ENCODE results near the gene MOB3A. TPM values are rescaled to one million over a fixed set of nuclear protein-coding genes. Genes with fewer than 3 reads are reported as not detected.
"Not testable (repeated sequence)": the region's sequence is repeated elsewhere in the genome, so short reads cannot be mapped to it uniquely, and the experiment has no call there.

The MOB3A gene
- 10 to 100 TPM; 17.5 to 31.4 (median 24.1) TPM for polyA plus RNA-seq (ENCODE audit: insufficient read depth in 1 of 5, insufficient read length in 5 of 5, low replicate concordance in 1 of 5)
- long read RNA-seq, donor 1, transcript MOB3A-201 (5 exons, 3,391 nt), result major isoform, 8 of 12 reads
- long read RNA-seq, donor 1, partial matches to known transcripts, result 0 of 12 reads
- long read RNA-seq, donor 1, other reads (novel, unspliced or antisense), result 0 of 12 reads
- long read RNA-seq, donor 2, partial matches to known transcripts, result 0 of 1 reads
- long read RNA-seq, donor 2, other reads (novel, unspliced or antisense), result 0 of 1 reads
- long read RNA-seq, donor 3, transcript MOB3A-201 (5 exons, 3,391 nt), result major isoform, 6 of 8 reads
- long read RNA-seq, donor 3, partial matches to known transcripts, result 0 of 8 reads
- long read RNA-seq, donor 3, other reads (novel, unspliced or antisense), result 0 of 8 reads
- long read RNA-seq, donor 4, transcript MOB3A-201 (5 exons, 3,391 nt), result major isoform, 8 of 10 reads
- long read RNA-seq, donor 4, partial matches to known transcripts, result 0 of 10 reads
- long read RNA-seq, donor 4, other reads (novel, unspliced or antisense), result 0 of 10 reads
- long read RNA-seq, donor 5, transcript MOB3A-201 (5 exons, 3,391 nt), result major isoform, 9 of 10 reads
- long read RNA-seq, donor 5, partial matches to known transcripts, result 0 of 10 reads
- long read RNA-seq, donor 5, other reads (novel, unspliced or antisense), result 0 of 10 reads
- long read RNA-seq, donor 6, transcript MOB3A-201 (5 exons, 3,391 nt), result major isoform, 14 of 16 reads
- long read RNA-seq, donor 6, partial matches to known transcripts, result 0 of 16 reads
- long read RNA-seq, donor 6, other reads (novel, unspliced or antisense), result 0 of 16 reads
- long read RNA-seq, donor 7, transcript MOB3A-201 (5 exons, 3,391 nt), result major isoform, 14 of 16 reads
- long read RNA-seq, donor 7, partial matches to known transcripts, result 0 of 16 reads
- long read RNA-seq, donor 7, other reads (novel, unspliced or antisense), result 0 of 16 reads
- long read RNA-seq, donor 8, partial matches to known transcripts, result 0 of 1 reads
- long read RNA-seq, donor 8, other reads (novel, unspliced or antisense), result 0 of 1 reads

- DNase-seq, result no peak
These were observed at the start of gene MOB3A for GRCh38 chr19:2096034-2096479. TSS of gene MOB3A (minus strand) at chr19:2096326. CDS start at chr19:2078560, 17,766 bp downstream.

GRCh38 chr19:2145831-2146241 is 49.7 kb upstream of the MOB3A start:
- no peak for DNase-seq

GRCh38 chr19:2144190-2144589 is 48.1 kb upstream of the MOB3A start:
- no peak for DNase-seq

GRCh38 chr19:2142173-2142829 is 46.2 kb upstream of the MOB3A start:
- no peak for DNase-seq

GRCh38 chr19:2140138-2140569 is 44.0 kb upstream of the MOB3A start:
- no peak for DNase-seq

- no peak for DNase-seq
These were observed 43.4 kb upstream of the MOB3A start for GRCh38 chr19:2139385-2140137.

- no peak for DNase-seq
These were observed 42.1 kb upstream of the MOB3A start for GRCh38 chr19:2138061-2138728.

- no peak for DNase-seq
These were observed 40.7 kb upstream of the MOB3A start for GRCh38 chr19:2136796-2137195.

- no peak for DNase-seq
These were observed 39.6 kb upstream of the MOB3A start for GRCh38 chr19:2135474-2136402.

- DNase-seq, result no peak
These were observed 36.8 kb upstream of the MOB3A start for GRCh38 chr19:2132731-2133490.

- no peak for DNase-seq
These were observed 36.1 kb upstream of the MOB3A start for GRCh38 chr19:2132191-2132590.

- not testable (repeated sequence) for DNase-seq
These were observed 35.2 kb upstream of the MOB3A start for GRCh38 chr19:2131012-2131975.

- DNase-seq, result no peak
These were observed 34.0 kb upstream of the MOB3A start for GRCh38 chr19:2129892-2130770.

- DNase-seq, result no peak
These were observed 33.4 kb upstream of the MOB3A start for GRCh38 chr19:2129486-2129885.

GRCh38 chr19:2129022-2129421 is 32.9 kb upstream of the MOB3A start:
- DNase-seq, result no peak

GRCh38 chr19:2128252-2128651 is 32.1 kb upstream of the MOB3A start:
- not testable (repeated sequence) for DNase-seq
